Neutrophil (primary cell): ENCODE data around the gene DCANP1.

Experiments
- H3K27ac ChIP-seq: fragments of 200-600 bp; sonication (generic); 2 replicates; pipeline ENCODE4 v1.5.1; 2016; ENCODE audit warnings: mild to moderate bottlenecking, moderate library complexity
- H3K27me3 ChIP-seq: fragments of 200-600 bp; sonication (generic); 2 replicates; pipeline ENCODE4 v1.6.0; 2016; ENCODE audit warnings: mild to moderate bottlenecking
- H3K36me3 ChIP-seq: fragments of 200-600 bp; sonication (generic); 2 replicates; pipeline ENCODE4 v1.5.1; 2017
- H3K4me1 ChIP-seq, 2 experiments: fragments of 200-600 bp in 1 of 2; sonication (generic) in 1 of 2; 1 replicate in 1 of 2; 2 replicates in 1 of 2; pipeline versions ENCODE4 v1.5.1 to v1.6.1; 2013 to 2016; ENCODE audit warnings: low read depth in 1 of 2, low read length in 1 of 2, mild to moderate bottlenecking in 1 of 2, moderate library complexity in 1 of 2; ENCODE audit not compliant: control insufficient read depth in 1 of 2, insufficient read depth in 1 of 2
- H3K4me3 ChIP-seq, 2 experiments: fragments of 200-600 bp in 1 of 2; sonication (generic) in 1 of 2; 1 replicate in 1 of 2; 2 replicates in 1 of 2; pipeline ENCODE4 v1.5.1; 2013 to 2016; ENCODE audit warnings: low read depth in 1 of 2, low read length in 1 of 2, mild to moderate bottlenecking in 1 of 2, moderate library complexity in 1 of 2
- H3K9me3 ChIP-seq: fragments of 200-600 bp; sonication (generic); 2 replicates; pipeline ENCODE4 v1.5.1; 2016
- TF ChIP-seq, protein P1 (sequence below): fragments of 200-600 bp; sonication (generic); IDR thresholded peaks from 2 replicates; pipeline ENCODE4 v1.5.1; 2016; ENCODE audit warnings: antibody characterized with exemption

DCANP1 gene

DNA sequence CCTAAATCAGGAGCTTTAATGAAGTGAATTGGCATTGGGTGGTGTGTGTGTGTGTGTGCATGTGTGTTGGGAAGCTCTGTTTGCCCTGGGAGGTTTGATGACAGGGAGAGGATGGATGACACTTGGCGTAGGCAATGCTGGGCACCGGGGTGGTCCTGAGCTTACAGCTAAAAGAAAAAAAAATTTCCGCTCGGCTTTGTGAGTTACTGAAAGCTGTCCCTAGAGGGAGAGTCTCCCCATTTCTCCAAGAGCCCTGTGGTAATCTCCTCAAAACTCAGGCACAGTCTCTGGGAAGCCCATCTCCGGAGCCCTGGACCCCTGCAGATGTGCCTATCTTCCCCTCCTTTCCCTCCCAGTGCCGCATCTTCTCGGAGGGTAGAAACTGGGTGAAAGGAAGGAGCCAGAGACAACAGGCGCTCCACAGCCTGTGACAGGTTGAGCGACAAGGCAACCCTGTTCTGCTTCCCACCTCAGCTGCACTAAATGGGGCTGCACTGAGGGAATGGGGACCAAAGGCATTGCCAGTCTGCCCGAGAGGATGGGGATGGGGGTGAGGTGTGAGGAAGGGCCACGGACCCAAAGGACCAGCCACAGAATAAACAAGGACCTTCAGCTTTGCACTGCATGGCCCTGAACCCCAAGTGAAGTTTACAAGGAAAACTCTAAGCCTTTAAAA lies 40.8 kb upstream of the DCANP1 start:
- TF ChIP-seq, protein P1, sequence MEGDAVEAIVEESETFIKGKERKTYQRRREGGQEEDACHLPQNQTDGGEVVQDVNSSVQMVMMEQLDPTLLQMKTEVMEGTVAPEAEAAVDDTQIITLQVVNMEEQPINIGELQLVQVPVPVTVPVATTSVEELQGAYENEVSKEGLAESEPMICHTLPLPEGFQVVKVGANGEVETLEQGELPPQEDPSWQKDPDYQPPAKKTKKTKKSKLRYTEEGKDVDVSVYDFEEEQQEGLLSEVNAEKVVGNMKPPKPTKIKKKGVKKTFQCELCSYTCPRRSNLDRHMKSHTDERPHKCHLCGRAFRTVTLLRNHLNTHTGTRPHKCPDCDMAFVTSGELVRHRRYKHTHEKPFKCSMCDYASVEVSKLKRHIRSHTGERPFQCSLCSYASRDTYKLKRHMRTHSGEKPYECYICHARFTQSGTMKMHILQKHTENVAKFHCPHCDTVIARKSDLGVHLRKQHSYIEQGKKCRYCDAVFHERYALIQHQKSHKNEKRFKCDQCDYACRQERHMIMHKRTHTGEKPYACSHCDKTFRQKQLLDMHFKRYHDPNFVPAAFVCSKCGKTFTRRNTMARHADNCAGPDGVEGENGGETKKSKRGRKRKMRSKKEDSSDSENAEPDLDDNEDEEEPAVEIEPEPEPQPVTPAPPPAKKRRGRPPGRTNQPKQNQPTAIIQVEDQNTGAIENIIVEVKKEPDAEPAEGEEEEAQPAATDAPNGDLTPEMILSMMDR: no peak
- Histone ChIP-seq H3K9me3 (no peaks in the 10 kb centered on the region), H3K36me3 (no peaks in the 10 kb centered on the region), H3K4me3 (no peak overlapping the region), H3K27me3 (peaks cover 97% of the 10 kb centered on the region), H3K27ac (no peak overlapping the region), H3K4me1 (no peaks in the 10 kb centered on the region)

DNA sequence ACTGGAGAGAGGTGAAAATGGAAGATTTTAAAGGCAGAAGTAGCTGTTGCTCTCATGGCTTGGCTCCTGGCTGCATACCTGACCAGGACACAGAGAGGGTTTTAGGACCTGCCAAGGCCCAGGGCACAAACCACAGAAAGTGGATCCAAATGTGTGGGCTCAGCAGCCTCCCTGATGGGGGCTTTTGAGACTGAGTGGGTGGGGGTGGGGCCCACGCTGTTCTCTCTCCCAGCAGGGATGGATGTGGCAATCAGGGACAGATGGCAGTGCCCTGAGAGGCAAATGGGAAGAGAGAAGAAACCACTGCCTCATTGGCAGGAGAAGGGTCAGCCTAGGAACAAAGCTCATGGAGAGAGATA lies 39.9 kb upstream of the DCANP1 start:
- Histone ChIP-seq H3K9me3 (no peaks in the 10 kb centered on the region), H3K36me3 (no peaks in the 10 kb centered on the region), H3K4me3 (no peak overlapping the region), H3K4me1 (no peaks in the 10 kb centered on the region), H3K27me3 (peaks cover 97% of the 10 kb centered on the region), H3K27ac (no peak overlapping the region)
- TF ChIP-seq, protein P1: no peak

DNA sequence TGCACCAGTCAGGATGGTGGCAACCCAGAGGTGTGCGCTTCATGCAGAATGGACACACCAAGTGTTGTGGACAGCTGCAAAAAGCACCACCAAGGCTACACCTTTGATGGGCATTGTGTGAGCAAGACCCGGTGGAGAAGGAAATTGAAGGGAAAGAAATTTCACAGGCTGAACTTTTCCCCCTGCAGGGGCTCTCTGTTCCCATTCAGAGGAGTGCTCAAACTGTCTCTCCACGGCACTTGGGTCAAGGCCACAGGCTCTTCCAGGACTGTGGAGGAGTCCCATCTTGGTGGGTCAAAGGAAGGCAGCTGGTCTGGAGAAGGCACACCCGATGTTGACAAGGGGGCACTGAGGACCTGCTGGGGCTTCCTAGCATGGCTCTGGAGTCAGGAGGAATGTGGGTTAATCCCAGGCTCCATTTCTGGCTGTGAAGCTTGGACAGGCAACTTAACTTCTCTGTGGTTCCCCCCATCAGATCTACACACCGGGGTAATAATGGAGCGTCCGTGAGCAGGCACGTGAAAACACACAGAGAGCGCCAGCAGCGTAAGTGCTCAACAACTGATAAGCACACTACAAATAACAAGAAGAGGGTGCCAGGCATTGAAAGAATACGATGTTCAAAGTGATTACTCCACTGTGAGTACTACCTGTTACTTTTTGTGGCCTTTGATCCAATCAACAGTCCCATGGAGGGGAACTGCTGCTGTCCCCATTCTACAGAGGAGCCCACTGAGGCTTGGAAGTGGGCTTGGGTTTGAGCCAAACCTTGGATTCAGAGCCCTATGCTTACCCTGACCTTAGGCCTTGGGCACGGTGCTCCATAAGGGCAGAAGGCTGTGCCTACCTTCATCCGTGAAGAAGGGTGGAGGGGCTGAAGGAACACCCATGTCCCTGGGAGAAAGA lies 39.2 kb upstream of the DCANP1 start:
- TF ChIP-seq, protein P1: no peak
- Histone ChIP-seq H3K9me3 (no peaks in the 10 kb centered on the region), H3K27ac (no peak overlapping the region), H3K4me1 (no peaks in the 10 kb centered on the region), H3K4me3 (no peak overlapping the region), H3K36me3 (no peaks in the 10 kb centered on the region), H3K27me3 (peaks cover 95% of the 10 kb centered on the region)

DNA sequence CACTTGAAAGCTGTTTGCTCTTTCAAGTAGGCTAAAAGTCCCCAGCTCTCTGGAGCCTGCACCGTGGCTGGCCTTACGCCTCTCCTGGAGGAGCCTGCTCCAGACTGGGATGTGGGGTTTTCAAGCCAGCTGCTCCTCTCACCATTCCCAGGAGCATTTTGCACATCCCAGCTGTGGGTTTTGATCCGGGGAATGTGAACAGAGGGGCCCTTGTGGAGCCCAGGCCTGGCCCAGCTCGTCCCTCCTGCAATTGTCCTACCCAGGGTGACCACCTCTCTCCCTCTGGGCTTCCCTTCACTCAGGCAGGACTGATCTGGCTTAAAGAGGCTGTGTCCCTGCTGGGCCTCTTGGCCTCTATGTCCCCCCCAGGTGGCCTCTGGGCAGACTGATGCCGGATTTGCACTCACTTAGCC lies 37.5 kb upstream of the DCANP1 start:
- Histone ChIP-seq H3K36me3 (no peaks in the 10 kb centered on the region), H3K27ac (no peak overlapping the region), H3K9me3 (no peaks in the 10 kb centered on the region), H3K4me1 (no peaks in the 10 kb centered on the region), H3K27me3 (peaks cover 79% of the 10 kb centered on the region), H3K4me3 (no peak overlapping the region)
- TF ChIP-seq, protein P1: no peak

DNA sequence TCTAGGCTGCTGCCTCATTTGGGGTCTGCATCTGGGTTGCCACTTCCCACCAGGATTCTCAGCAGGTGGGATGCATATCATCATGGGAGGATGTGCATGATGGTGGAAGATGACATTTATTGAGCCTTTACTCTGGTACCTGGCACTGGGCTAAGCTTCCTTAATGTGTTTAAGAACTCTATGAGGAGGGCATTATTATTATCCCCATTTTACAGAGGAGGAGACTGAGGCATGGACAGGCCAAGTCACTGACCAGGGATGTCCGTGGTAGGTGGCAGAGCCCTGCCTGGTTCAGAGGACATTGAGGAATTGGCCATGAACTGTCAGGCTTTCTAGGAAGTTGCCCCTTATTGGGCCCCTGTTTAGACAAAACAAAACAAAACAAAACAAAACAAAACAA lies 36.1 kb upstream of the DCANP1 start:
- no peak overlapping the region for H3K4me3 ChIP-seq
- H3K27me3 ChIP-seq: peaks cover 77% of the 10 kb centered on the region
- H3K27ac ChIP-seq: no peak overlapping the region
- TF ChIP-seq, protein P1: no peak
- no peaks in the 10 kb centered on the region for H3K9me3 ChIP-seq
- no peaks in the 10 kb centered on the region for H3K4me1 ChIP-seq
- no peaks in the 10 kb centered on the region for H3K36me3 ChIP-seq
